K562 (cell line): ENCODE measurements around the gene GALNT13. TPM values are rescaled to one million over a fixed set of nuclear protein-coding genes. Genes with fewer than 3 reads are reported as not detected.
A peak's percentile ranks its signal among the peaks of the same experiment; 100 is the strongest.

Source experiments
- ATAC-seq: fragments of 200-7000 bp; cut with Tn5 transposase; 3 replicates; pipeline ENCODE4 v1.9.1; 2020; ENCODE audit warnings: moderate library complexity
- BruUV-seq: library from RNA; stranded (reverse); fragments of 400-500 nt; replicated peaks from 2 replicates; lab custom pipeline; 2021; lab: Mats Ljungman, UMichigan
- CTCF ChIA-PET: fragments of 300-600 bp; formaldehyde crosslinking; extraction: SDS; loops from one replicate; lab custom pipeline; 2021; ENCODE audit warnings: low intra/inter-chr PET ratio; lab: Yijun Ruan, JAX
- POLR2A ChIA-PET: fragments of 300-600, 350-650 bp; sonication (Branson Sonifier 250); formaldehyde crosslinking; extraction: SDS; loops from one replicate; lab custom pipeline; 2021; ENCODE audit warnings: antibody characterized with exemption, inconsistent platforms; lab: Yijun Ruan, JAX
- DNase-seq, 4 experiments: peaks; one replicate each; pipeline versions ENCODE4 v3.0.0 to v3.0.0-alpha.2; 2011 to 2018; ENCODE audit warnings: low spot score in 3 of 4, mixed read lengths in 3 of 4; ENCODE audit errors: extremely low read depth in 1 of 4
- FAIRE-seq: peaks from 2 replicates; lab custom pipeline; 2011; peaks lifted over from hg19 to GRCh38; lab: Jason Lieb, UNC
- H2AFZ ChIP-seq: 2 replicates; pipeline ENCODE4 v1.6.0; 2011; ENCODE audit warnings: low read depth, low read length, control low read depth, inconsistent platforms
- H3K27ac ChIP-seq: fragments of 200-600 bp; 3 replicates; pipeline ENCODE4 v1.8.0; 2011; ENCODE audit warnings: low read depth, mild to moderate bottlenecking, control low read depth, inconsistent platforms, low read length, moderate library complexity, mixed read lengths; ENCODE audit errors: extremely low read depth
- H3K27me3 ChIP-seq, 2 experiments: fragments of 300-600 bp in 1 of 2; 2 replicates in 1 of 2; 3 replicates in 1 of 2; pipeline versions ENCODE4 v1.6.0 to v1.8.0; 2011; ENCODE audit warnings: inconsistent platforms in 2 of 2, low read length in 2 of 2, mild to moderate bottlenecking in 1 of 2, mixed read lengths in 1 of 2, moderate library complexity in 1 of 2; ENCODE audit not compliant: control insufficient read depth in 2 of 2, insufficient read depth in 2 of 2
- H3K36me3 ChIP-seq: fragments of 300-600 bp; 3 replicates; pipeline ENCODE4 v1.8.0; 2011; ENCODE audit warnings: mild to moderate bottlenecking, low read length, inconsistent platforms; ENCODE audit not compliant: control insufficient read depth, insufficient read depth
- H3K4me1 ChIP-seq, 2 experiments: fragments of 200-600 bp in 1 of 2; replicated peaks in 1 of 2; 2 replicates in 1 of 2; 3 replicates in 1 of 2; pipeline versions ENCODE4 v1.5.1 to v1.8.0; 2011; ENCODE audit warnings: inconsistent platforms in 2 of 2, low read length in 2 of 2, mild to moderate bottlenecking in 1 of 2, mixed read lengths in 1 of 2, moderate library complexity in 1 of 2; ENCODE audit not compliant: control insufficient read depth in 2 of 2, insufficient read depth in 2 of 2
- H3K4me2 ChIP-seq: 2 replicates; pipeline ENCODE4 v1.6.1; 2011; ENCODE audit warnings: low read length, control low read depth, inconsistent platforms, mixed read lengths; ENCODE audit not compliant: insufficient read depth
- H3K4me3 ChIP-seq: fragments of 200-600 bp; sonication (generic), shearing (Covaris generic); 2 replicates; pipeline ENCODE4 v1.5.1; 2016; ENCODE audit warnings: control low read depth, inconsistent platforms
- H3K79me2 ChIP-seq: fragments of 200-600 bp; 3 replicates; pipeline ENCODE4 v1.8.0; 2011; ENCODE audit warnings: low read length, inconsistent platforms; ENCODE audit not compliant: control insufficient read depth, insufficient read depth
- H3K9ac ChIP-seq, 2 experiments: 2 replicates each; pipeline versions ENCODE4 v1.6.0 to v1.6.1; 2011; ENCODE audit warnings: low read depth in 2 of 2, low read length in 2 of 2, control low read depth in 1 of 2, inconsistent platforms in 1 of 2, mild to moderate bottlenecking in 1 of 2, mixed read lengths in 1 of 2; ENCODE audit not compliant: insufficient read depth in 1 of 2
- H3K9me1 ChIP-seq: one replicate; pipeline ENCODE4 v1.6.0; 2011; ENCODE audit warnings: inconsistent platforms, mild to moderate bottlenecking, low read length, moderate library complexity; ENCODE audit not compliant: control insufficient read depth, insufficient read depth
- H3K9me3 ChIP-seq: replicated peaks from 2 replicates; pipeline ENCODE4 v1.5.1; 2011; ENCODE audit warnings: low read depth, low read length, inconsistent platforms; ENCODE audit not compliant: control insufficient read depth, insufficient read depth
- H4K20me1 ChIP-seq: replicated peaks from 2 replicates; pipeline ENCODE4 v1.6.1; 2011; ENCODE audit warnings: low read length, inconsistent platforms, mixed read lengths; ENCODE audit not compliant: control insufficient read depth, insufficient read depth
- DPF2 ChIP-seq: fragments of 450-650 bp; IDR thresholded peaks from 2 replicates; pipeline ENCODE4 v1.6.1; 2016
- RCOR1 ChIP-seq, 2 experiments: IDR thresholded peaks; 2 replicates each; pipeline ENCODE4 v1.6.1; 2012; ENCODE audit warnings: low read depth in 2 of 2, low read length in 2 of 2, borderline replicate concordance in 1 of 2, improper control_type of control experiment in 1 of 2
- WGBS: fragments of 100-300 bp; shearing (Covaris generic); methylation state at CpG from one replicate; pipeline ENCODE4 v1.1.6; 2016; ENCODE audit warnings: low coverage, mixed read lengths; ENCODE audit not compliant: insufficient coverage; ENCODE audit errors: missing lambda C conversion rate; 5-methylcytosine and 5-hydroxymethylcytosine counted together
- in situ Hi-C: fragments of 300-500 bp; cut with MboI; formaldehyde crosslinking; loops from 4 replicates; pipeline ENCODE4 v1.15.0; 2018; ENCODE audit warnings: inconsistent platforms, mixed read lengths
- intact Hi-C: fragments of 100-400 bp; cut with micrococcal nuclease; formaldehyde crosslinking; loops from 2 replicates; pipeline ENCODE4 v1.14.2; 2022
- polyA plus RNA-seq, 8 experiments: library from polyadenylated mRNA; depleted of rRNA in 4 of 8; stranded (reverse) in 5 of 8; unstranded in 3 of 8; fragments of >200 nt; fragmentation: Nextera tagmentation in 2 of 8; fragmentation: Illumina TruSeq in 1 of 8; extraction: Ambion mirVana in 2 of 8; extraction: Trizol in 1 of 8; gene quantifications; 2 replicates each; pipeline versions ENCODE4 v1.2.1 to v1.2.3, GENCODE V29; 2011 to 2014; ENCODE audit warnings: inconsistent platforms in 1 of 8, missing spikeins in 1 of 8
- total RNA-seq, 7 experiments: library from RNA; depleted of rRNA in 6 of 7; stranded (reverse); fragments of >200 nt in 6 of 7; fragmentation: Illumina TruSeq in 2 of 7; extraction: Trizol in 2 of 7; gene quantifications; 2 replicates each; pipeline versions ENCODE4 v1.2.1 to v1.2.3, GENCODE V29; 2011 to 2021; ENCODE audit warnings: low replicate concordance in 1 of 7
- TF ChIP-seq, protein P1 (sequence below), 2 experiments: fragments of 450-650 bp; formaldehyde crosslinking in 1 of 2; IDR thresholded peaks; 2 replicates each; pipeline versions ENCODE4 v1.4.0 to v1.6.1; 2014 to 2020; ENCODE audit warnings: mild to moderate bottlenecking in 2 of 2, borderline replicate concordance in 1 of 2, low read depth in 1 of 2

GALNT13 gene
- total and polyA plus RNA-seq, 9 of the 15 experiments (the other 6 are each of a cell fraction or from before 2014, with no cell fraction given): not detected

DNA sequence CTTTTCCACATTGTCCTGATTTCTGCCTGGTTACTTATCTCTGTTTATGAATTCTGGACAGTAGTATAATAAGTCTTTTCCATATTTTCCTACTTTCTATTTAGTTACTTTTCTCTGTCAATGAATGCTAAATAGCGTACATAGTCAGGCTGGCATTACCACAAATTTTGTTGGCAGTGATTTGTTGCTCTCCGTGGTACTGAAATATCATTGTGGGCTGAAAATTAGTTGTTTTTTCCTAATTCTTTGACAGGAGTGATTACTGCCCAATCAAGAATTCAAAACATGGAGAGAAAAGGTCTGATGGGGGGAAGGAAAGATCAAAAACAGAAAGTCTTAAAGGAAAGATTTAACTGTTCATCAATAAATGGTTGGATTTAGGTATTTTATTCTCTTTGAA is 7.7 kb upstream of the GALNT13 start:
- FAIRE-seq: no peak
- no peaks in the 10 kb centered on the region for H4K20me1 ChIP-seq
- no peaks in the 10 kb centered on the region for H3K9me3 ChIP-seq
- intact Hi-C loops (no loop called here), in situ Hi-C loops (no loop called here)
- POLR2A ChIA-PET: no interaction called here
- DNase-seq: no peak
- H2AFZ ChIP-seq: no peak overlapping the region
- H3K9me1 ChIP-seq: no peaks in the 10 kb centered on the region
- CTCF ChIA-PET: no interaction called here
- H3K4me2 ChIP-seq: no peak overlapping the region
- 0% methylated on average over 2 of the region's 2 CpGs for WGBS
- H3K4me1 ChIP-seq: no peaks in the 10 kb centered on the region
- TF ChIP-seq, protein P1, sequence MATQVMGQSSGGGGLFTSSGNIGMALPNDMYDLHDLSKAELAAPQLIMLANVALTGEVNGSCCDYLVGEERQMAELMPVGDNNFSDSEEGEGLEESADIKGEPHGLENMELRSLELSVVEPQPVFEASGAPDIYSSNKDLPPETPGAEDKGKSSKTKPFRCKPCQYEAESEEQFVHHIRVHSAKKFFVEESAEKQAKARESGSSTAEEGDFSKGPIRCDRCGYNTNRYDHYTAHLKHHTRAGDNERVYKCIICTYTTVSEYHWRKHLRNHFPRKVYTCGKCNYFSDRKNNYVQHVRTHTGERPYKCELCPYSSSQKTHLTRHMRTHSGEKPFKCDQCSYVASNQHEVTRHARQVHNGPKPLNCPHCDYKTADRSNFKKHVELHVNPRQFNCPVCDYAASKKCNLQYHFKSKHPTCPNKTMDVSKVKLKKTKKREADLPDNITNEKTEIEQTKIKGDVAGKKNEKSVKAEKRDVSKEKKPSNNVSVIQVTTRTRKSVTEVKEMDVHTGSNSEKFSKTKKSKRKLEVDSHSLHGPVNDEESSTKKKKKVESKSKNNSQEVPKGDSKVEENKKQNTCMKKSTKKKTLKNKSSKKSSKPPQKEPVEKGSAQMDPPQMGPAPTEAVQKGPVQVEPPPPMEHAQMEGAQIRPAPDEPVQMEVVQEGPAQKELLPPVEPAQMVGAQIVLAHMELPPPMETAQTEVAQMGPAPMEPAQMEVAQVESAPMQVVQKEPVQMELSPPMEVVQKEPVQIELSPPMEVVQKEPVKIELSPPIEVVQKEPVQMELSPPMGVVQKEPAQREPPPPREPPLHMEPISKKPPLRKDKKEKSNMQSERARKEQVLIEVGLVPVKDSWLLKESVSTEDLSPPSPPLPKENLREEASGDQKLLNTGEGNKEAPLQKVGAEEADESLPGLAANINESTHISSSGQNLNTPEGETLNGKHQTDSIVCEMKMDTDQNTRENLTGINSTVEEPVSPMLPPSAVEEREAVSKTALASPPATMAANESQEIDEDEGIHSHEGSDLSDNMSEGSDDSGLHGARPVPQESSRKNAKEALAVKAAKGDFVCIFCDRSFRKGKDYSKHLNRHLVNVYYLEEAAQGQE (IDR thresholded peaks at IDR 0.05; ENCODE audit: borderline replicate concordance): peak; percentile 84
- TF ChIP-seq, protein P1 (CRISPR knock-in tag; IDR thresholded peaks at IDR 0.05; ENCODE audit: low read depth): no peak
- TF ChIP-seq RCOR1 (IDR thresholded peaks at IDR 0.05; ENCODE audit: borderline replicate concordance in 1 of 2, low read depth in 2 of 2, low read length in 2 of 2): 0 out of 4 replicates have a peak, but pooled peaks of 1 of the 2 experiments have one; percentile 7
- no peak for TF ChIP-seq DPF2
- H3K4me3 ChIP-seq: no peak overlapping the region
- no peak for ATAC-seq
- H3K79me2 ChIP-seq: no peaks in the 10 kb centered on the region
- no TSS peak for BruUV-seq
- no peaks in the 10 kb centered on the region for H3K36me3 ChIP-seq
- no peak overlapping the region for H3K9ac ChIP-seq
- no peak overlapping the region for H3K27ac ChIP-seq
- H3K27me3 ChIP-seq: no peaks in the 10 kb centered on the region
